Measurements from ENCODE around the gene NEK6. TPM values are rescaled to one million over a fixed set of nuclear protein-coding genes. Genes with fewer than 3 reads are reported as not detected.

Gene NEK6
- total and polyA plus RNA-seq, 10 donors: 11.2 to 71.3 (median 41.1) TPM

DNA sequence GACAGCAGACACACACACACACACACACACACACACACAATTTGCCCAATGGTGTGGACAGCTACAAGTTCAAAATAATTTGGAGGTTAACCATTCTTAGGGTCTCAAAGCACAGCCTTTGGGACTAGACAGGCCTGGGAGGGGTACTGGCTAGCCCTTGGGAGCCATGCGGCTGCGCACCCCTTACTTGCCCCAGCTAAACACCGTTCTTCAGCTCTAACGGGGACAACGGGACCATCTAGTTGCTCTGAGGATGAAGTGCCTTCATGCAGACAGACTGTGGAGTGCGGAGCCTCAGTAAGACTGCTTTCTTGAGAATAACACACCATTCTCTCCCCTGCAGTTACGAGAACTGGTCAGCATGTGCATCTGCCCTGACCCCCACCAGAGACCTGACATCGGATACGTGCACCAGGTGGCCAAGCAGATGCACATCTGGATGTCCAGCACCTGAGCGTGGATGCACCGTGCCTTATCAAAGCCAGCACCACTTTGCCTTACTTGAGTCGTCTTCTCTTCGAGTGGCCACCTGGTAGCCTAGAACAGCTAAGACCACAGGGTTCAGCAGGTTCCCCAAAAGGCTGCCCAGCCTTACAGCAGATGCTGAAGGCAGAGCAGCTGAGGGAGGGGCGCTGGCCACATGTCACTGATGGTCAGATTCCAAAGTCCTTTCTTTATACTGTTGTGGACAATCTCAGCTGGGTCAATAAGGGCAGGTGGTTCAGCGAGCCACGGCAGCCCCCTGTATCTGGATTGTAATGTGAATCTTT, 92.9 kb downstream of the NEK6 start:
- intact Hi-C loops (cut with DNase I; ENCODE audit: low total_unique reads): no loop called here
- H3K4me3 ChIP-seq: no peak overlapping the region
- H3K9me3 ChIP-seq: no peaks in the 10 kb centered on the region
- H3K27me3 ChIP-seq (replicated peaks in 1 of 7): no peaks in the 10 kb centered on the region
- peak; percentile 23 to 38 (median 32) for TF ChIP-seq POLR2AphosphoS5 (IDR thresholded peaks at IDR 0.05)
- TF ChIP-seq POLR2A (IDR thresholded peaks at IDR 0.05): no peak
- no peak overlapping the region for H3K27ac ChIP-seq
- DNase-seq: peak; percentile 44
- peaks cover 0 to 28% (median 13%) of the 10 kb centered on the region in 6 donors for H3K4me1 ChIP-seq
- 91 to 95% (median 95%) methylated on average over 15 to 16 of the region's 16 CpGs for WGBS, 5 donors
- peaks cover 2 to 100% (median 97%) of the 10 kb centered on the region in 6 donors for H3K36me3 ChIP-seq

DNA sequence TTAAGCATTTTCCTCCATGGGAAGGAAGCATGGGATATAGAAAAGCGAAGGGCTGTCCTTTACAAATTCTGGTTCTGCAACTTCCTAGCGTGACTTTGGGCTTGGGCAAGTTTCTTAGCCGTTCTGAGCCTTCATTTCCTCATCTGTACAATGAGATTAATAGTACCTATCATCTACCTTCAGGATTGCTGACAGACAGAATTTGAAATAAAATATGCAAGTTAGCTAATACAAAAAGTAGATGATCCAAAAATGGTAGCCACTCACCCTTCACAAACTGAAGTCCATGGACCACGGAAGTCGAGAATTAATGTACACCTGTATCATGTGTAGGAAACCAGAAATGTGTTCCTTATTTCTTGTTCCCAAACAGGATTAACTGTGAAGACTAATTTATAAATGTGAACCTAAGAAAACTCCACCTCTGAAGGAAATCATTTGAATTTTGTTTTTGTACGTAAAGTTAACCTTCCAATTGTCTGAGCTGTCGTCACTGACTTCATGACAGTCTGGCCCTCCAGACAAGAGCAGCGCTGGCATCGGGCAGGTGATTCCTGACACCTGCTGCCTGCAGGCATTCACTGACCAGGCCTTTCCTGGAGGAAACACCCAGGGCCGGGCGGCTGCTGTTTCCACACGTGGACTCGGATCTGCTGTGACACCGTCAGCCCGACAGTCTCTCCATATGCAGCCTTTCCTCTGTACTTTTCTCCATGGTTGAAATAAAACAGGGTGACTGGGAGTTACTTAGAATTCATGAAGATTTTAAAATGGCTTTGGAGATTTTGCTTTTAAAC, 94.1 kb downstream of the NEK6 start:
- H3K36me3 ChIP-seq: peaks cover 2 to 100% (median 95%) of the 10 kb centered on the region in 6 donors
- DNase-seq: peak; percentile 75
- intact Hi-C loops (cut with DNase I; ENCODE audit: low total_unique reads): no loop called here
- no peaks in the 10 kb centered on the region for H3K9me3 ChIP-seq
- H3K4me1 ChIP-seq: peaks cover 0 to 40% (median 13%) of the 10 kb centered on the region in 6 donors
- no peak overlapping the region for H3K27ac ChIP-seq
- no peak overlapping the region for H3K4me3 ChIP-seq
- no peaks in the 10 kb centered on the region for H3K27me3 ChIP-seq (replicated peaks in 1 of 7)
- TF ChIP-seq, protein P1, sequence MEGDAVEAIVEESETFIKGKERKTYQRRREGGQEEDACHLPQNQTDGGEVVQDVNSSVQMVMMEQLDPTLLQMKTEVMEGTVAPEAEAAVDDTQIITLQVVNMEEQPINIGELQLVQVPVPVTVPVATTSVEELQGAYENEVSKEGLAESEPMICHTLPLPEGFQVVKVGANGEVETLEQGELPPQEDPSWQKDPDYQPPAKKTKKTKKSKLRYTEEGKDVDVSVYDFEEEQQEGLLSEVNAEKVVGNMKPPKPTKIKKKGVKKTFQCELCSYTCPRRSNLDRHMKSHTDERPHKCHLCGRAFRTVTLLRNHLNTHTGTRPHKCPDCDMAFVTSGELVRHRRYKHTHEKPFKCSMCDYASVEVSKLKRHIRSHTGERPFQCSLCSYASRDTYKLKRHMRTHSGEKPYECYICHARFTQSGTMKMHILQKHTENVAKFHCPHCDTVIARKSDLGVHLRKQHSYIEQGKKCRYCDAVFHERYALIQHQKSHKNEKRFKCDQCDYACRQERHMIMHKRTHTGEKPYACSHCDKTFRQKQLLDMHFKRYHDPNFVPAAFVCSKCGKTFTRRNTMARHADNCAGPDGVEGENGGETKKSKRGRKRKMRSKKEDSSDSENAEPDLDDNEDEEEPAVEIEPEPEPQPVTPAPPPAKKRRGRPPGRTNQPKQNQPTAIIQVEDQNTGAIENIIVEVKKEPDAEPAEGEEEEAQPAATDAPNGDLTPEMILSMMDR (IDR thresholded peaks at IDR 0.05 in 8 of 11, conservative IDR thresholded peaks at IDR 0.05 in 3 of 11): no peak
- TF ChIP-seq POLR2A (IDR thresholded peaks at IDR 0.05): no peak
- peak in 1 of 3 donors; percentile 40 for TF ChIP-seq POLR2AphosphoS5 (IDR thresholded peaks at IDR 0.05)
- WGBS, 5 donors: 78 to 91% (median 86%) methylated on average over 15 of the region's 15 CpGs

DNA sequence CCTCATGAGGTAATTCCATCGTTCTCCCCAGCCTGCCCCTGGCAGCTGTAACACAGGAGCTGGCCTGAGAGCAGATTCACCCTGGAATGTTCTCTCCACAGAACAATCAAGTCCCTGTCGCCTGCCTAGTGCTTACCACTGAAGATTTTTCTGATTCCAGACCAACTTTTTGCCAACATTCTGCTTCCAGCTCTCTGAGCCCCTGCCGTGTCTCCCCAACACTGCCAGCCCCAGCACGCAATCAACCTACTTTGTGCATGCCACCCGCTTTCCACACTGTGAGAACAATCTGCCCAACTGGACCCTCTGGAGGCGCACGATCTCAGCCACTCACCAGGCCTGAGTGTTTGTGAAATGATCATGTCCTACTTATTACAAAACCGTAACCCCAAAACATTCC, 94.9 kb downstream of the NEK6 start:
- peaks cover 0 to 46% (median 14%) of the 10 kb centered on the region in 6 donors for H3K4me1 ChIP-seq
- H3K4me3 ChIP-seq: no peak overlapping the region
- intact Hi-C loops (cut with DNase I; ENCODE audit: low total_unique reads): no loop called here
- peaks cover 2 to 100% (median 90%) of the 10 kb centered on the region in 6 donors for H3K36me3 ChIP-seq
- H3K27me3 ChIP-seq (replicated peaks in 1 of 7): no peaks in the 10 kb centered on the region
- H3K27ac ChIP-seq: no peak overlapping the region
- no peaks in the 10 kb centered on the region for H3K9me3 ChIP-seq
- peak in 1 of 3 donors; percentile 3 for TF ChIP-seq POLR2AphosphoS5 (IDR thresholded peaks at IDR 0.05)
- TF ChIP-seq, protein P1 (IDR thresholded peaks at IDR 0.05 in 8 of 11, conservative IDR thresholded peaks at IDR 0.05 in 3 of 11): no peak
- DNase-seq: peak; percentile 31
- WGBS, 5 donors: 79 to 97% (median 87%) methylated on average over 8 of the region's 8 CpGs

DNA sequence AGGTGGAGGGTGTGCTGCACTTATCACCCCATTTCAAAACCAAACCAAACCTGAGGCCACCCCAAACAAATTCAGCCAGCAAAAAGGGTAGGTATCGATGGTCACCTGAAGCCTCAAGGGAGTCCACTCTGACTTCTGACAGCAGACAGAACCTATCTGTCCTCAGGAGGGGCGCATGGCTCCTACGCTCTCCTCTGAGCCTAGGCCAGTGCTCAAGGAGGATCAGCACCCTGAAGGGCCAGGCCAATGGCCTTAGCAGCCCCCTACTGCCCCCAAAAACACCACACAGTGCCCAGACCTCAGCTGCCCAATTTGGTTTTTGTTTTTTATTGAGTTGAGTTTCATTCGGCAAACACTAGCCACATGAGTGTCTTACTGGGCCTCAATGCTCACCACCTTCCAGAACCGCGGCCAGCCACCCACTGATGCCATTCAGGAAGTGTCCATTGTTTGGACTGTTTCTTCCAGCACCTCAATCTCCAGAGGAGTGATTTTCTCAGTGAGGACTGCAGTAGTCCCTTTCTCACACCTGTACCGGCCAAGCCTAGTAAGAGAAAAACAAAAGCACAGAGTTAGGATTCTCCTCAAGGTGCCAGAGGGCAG, 95.5 kb downstream of the NEK6 start:
- intact Hi-C loops (cut with DNase I; ENCODE audit: low total_unique reads): no loop called here

More for the DNA sequence above, 95.5 kb downstream of the NEK6 start:
- Histone ChIP-seq H3K4me3 (no peak overlapping the region), H3K4me1 (peaks cover 0 to 52% (median 17%) of the 10 kb centered on the region in 6 donors), H3K27me3 (replicated peaks in 1 of 7) (no peaks in the 10 kb centered on the region), H3K27ac (peak overlapping the region in 2 of 8 donors; percentile 39), H3K36me3 (peaks cover 2 to 100% (median 84%) of the 10 kb centered on the region in 6 donors), H3K9me3 (no peaks in the 10 kb centered on the region)
- DNase-seq: peak; percentile 34
- TF ChIP-seq POLR2AphosphoS5 (IDR thresholded peaks at IDR 0.05): no peak
- TF ChIP-seq, protein P1 (IDR thresholded peaks at IDR 0.05 in 8 of 11, conservative IDR thresholded peaks at IDR 0.05 in 3 of 11): no peak
- no peak for TF ChIP-seq POLR2A (IDR thresholded peaks at IDR 0.05)
- WGBS, 5 donors: 87 to 99% (median 96%) methylated on average over 7 of the region's 7 CpGs

All from spleen (tissue), 11 donors.